Mesendoderm (in vitro differentiated cells): ENCODE measurements around the gene C1QTNF8. TPM values are rescaled to one million over a fixed set of nuclear protein-coding genes. Genes with fewer than 3 reads are reported as not detected.

Experiments
- DNase-seq: peaks from one replicate; pipeline ENCODE4 v3.0.0; 2013
- H2AK5ac ChIP-seq: 2 replicates; pipeline ENCODE4 v1.6.1; 2013; ENCODE audit warnings: low read length, inconsistent platforms
- H2BK120ac ChIP-seq: 2 replicates; pipeline ENCODE4 v1.6.1; 2013; ENCODE audit warnings: low read depth, mild to moderate bottlenecking, low read length, moderate library complexity, mixed read lengths
- H2BK15ac ChIP-seq: replicated peaks from 2 replicates; pipeline ENCODE4 v1.6.1; 2013; ENCODE audit warnings: low read depth, mild to moderate bottlenecking, moderate library complexity
- H2BK5ac ChIP-seq: 2 replicates; pipeline ENCODE4 v1.6.1; 2013; ENCODE audit warnings: low read length, inconsistent platforms
- H3K18ac ChIP-seq: 2 replicates; pipeline ENCODE4 v1.6.1; 2013; ENCODE audit warnings: mild to moderate bottlenecking, low read length, mixed read lengths
- H3K23ac ChIP-seq: one replicate; pipeline ENCODE4 v1.6.1; 2013; ENCODE audit warnings: low read length
- H3K27ac ChIP-seq: 2 replicates; pipeline ENCODE4 v1.5.1; 2013; ENCODE audit warnings: low read depth, mild to moderate bottlenecking, inconsistent platforms, low read length, moderate library complexity
- H3K27me3 ChIP-seq: 2 replicates; pipeline ENCODE4 v1.6.1; 2013; ENCODE audit warnings: low read length, control low read depth, mild to moderate bottlenecking, inconsistent platforms; ENCODE audit not compliant: insufficient read depth, poor library complexity
- H3K36me3 ChIP-seq: 2 replicates; pipeline ENCODE4 v1.6.1; 2013; ENCODE audit warnings: low read length, inconsistent platforms; ENCODE audit not compliant: control insufficient read depth, insufficient read depth
- H3K4ac ChIP-seq: one replicate; pipeline ENCODE4 v1.6.1; 2013; ENCODE audit warnings: low read depth, mild to moderate bottlenecking, low read length, moderate library complexity
- H3K4me1 ChIP-seq: 2 replicates; pipeline ENCODE4 v1.6.1; 2013; ENCODE audit warnings: low read depth, low read length, inconsistent platforms; ENCODE audit not compliant: control insufficient read depth
- H3K4me2 ChIP-seq: 2 replicates; pipeline ENCODE4 v1.6.1; 2013; ENCODE audit warnings: low read length
- H3K4me3 ChIP-seq: 2 replicates; pipeline ENCODE4 v1.5.1; 2013; ENCODE audit warnings: mild to moderate bottlenecking, low read length
- H3K56ac ChIP-seq: one replicate; pipeline ENCODE4 v1.6.1; 2013; ENCODE audit warnings: low read length
- H3K79me1 ChIP-seq: 2 replicates; pipeline ENCODE4 v1.6.1; 2013; ENCODE audit warnings: low read length, inconsistent platforms
- H3K79me2 ChIP-seq: 2 replicates; pipeline ENCODE4 v1.6.1; 2013; ENCODE audit warnings: mild to moderate bottlenecking, low read length; ENCODE audit not compliant: control insufficient read depth, insufficient read depth
- H3K9ac ChIP-seq: 2 replicates; pipeline ENCODE4 v1.6.1; 2013; ENCODE audit warnings: low read length, inconsistent platforms
- H4K5ac ChIP-seq: one replicate; pipeline ENCODE4 v1.6.1; 2013; ENCODE audit warnings: low read length
- H4K8ac ChIP-seq: one replicate; pipeline ENCODE4 v1.6.1; 2013; ENCODE audit warnings: low read depth, mild to moderate bottlenecking, control low read depth, low read length, moderate library complexity
- WGBS: extraction: QIAGEN DNeasy Blood & Tissue Kit; methylation state at CpG from one replicate; pipeline ENCODE4 v1.1.7; 2013; ENCODE audit warnings: low lambda C conversion rate, missing lambda C conversion rate; ENCODE audit not compliant: insufficient coverage; ENCODE audit errors: extremely low coverage; 5-methylcytosine and 5-hydroxymethylcytosine counted together
- polyA plus RNA-seq, 2 experiments: library from polyadenylated mRNA; stranded (reverse); fragments of 200-250 nt; gene quantifications; one replicate each; pipeline ENCODE4 v1.2.3, GENCODE V29; 2013

Gene C1QTNF8, protein sequence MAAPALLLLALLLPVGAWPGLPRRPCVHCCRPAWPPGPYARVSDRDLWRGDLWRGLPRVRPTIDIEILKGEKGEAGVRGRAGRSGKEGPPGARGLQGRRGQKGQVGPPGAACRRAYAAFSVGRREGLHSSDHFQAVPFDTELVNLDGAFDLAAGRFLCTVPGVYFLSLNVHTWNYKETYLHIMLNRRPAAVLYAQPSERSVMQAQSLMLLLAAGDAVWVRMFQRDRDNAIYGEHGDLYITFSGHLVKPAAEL
- not detected for polyA plus RNA-seq (2013, experiment 1 of 2)
- polyA plus RNA-seq (2013, experiment 2 of 2), result not detected

DNA sequence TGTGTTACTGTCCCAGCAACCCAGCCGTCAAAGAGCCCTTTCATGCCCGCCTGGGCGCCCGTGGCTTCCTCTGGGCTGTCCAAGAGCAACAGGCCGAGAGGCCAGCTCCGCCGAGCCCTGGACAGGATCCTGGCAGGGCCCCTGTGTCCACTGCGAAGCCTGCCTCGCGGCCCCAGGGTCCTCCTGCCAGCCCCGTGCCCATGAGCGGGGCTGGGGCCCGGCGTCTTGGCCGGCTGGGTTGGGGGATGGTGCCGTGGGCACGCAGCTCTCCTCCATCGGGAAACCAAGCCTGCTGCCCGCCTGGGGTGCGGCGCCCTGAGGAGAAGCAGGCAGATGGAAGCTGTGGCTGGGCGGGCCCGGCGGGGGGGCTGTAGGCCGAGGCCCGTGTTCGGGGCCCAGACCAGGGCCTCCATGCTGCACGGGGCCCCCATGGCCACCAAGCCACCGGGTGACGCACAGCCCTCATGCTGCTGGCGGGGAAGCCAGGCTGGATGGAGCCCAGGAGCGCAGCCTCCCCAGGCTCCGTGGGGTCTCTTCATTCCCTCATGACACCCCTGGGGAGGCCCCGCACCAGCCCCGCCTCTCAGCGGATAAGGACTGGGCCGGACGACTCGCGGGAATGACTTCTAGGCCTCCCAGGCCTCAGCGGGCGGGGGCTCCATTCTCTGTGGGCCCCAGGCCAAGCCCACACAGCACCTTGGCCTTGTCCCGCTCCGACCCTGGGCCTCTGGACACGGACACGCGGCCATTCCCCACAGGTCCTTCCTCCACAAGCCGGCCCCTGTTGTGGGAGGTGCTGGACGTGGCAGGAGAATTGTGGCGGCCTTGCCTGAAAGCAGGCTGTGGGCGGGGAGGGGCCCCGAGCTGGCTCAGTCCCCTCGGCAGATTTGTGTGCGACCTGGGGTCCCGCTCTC lies at the start of gene C1QTNF8:
TSS of gene C1QTNF8 (minus strand) at position 76 of the 914 bp plus-strand sequence. CDS start 1,322 bp downstream, outside the sequence.
- Histone ChIP-seq H3K4me2 (no peak within 1 kb of the TSS), H3K4ac (no peak within 1 kb of the TSS), H2BK15ac (no peak within 1 kb of the TSS), H3K23ac (no peak within 1 kb of the TSS), H3K4me3 (no peak within 1 kb of the TSS), H3K27me3 (no peaks in the 10 kb centered on the region), H3K79me2 (no peaks in the 10 kb centered on the region), H3K27ac (no peak within 1 kb of the TSS), H4K5ac (no peak within 1 kb of the TSS), H3K18ac (no peak within 1 kb of the TSS), H4K8ac (no peak within 1 kb of the TSS), H3K9ac (no peak within 1 kb of the TSS), H3K56ac (no peak within 1 kb of the TSS), H3K79me1 (no peaks in the 10 kb centered on the region), H2BK5ac (no peak within 1 kb of the TSS), H3K36me3 (no peaks in the 10 kb centered on the region), H2AK5ac (no peak within 1 kb of the TSS), H2BK120ac (no peak within 1 kb of the TSS), H3K4me1 (no peaks in the 10 kb centered on the region)
- no peak for DNase-seq
- no CpG with 5 or more reads among the region's 55 CpGs for WGBS

DNA sequence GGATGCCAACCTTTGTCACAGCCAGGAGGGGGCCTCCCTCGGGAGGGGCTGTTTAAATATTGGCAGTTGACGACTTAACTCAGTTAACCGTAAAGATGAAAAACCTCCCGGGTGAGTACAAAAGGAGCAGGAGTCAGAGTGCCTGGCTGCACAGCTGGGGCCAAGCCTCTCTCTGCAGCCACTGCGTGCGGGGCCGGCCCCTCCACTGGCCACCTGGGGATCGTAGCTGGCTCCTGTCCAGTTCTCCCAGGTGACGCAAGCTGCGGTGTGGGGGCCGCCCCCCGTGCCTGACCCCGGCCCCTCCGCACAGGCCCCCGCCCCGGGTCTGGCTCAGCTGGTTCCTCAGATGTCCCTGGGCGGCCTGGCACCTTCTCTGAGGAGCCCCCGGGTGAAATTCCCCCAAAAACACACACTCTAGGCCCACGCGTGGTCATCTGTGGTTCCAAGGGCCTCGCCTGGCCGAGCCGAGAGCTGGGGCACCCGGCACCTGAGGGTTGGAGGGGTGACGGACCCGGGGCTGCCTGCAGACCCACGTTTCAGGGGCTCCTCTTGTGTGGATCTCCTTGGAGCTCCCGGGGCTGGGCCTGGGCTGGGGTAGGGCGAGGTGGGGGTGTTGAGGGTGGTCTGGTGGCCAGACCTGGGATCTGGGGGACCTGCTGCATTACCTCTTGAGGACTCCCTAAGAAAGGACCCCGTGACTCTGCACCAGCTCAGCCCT lies 49.5 kb upstream of the C1QTNF8 start:
- Histone ChIP-seq H4K8ac (no peak overlapping the region), H3K56ac (no peak overlapping the region), H3K4me2 (no peak overlapping the region), H4K5ac (no peak overlapping the region), H2BK15ac (no peak overlapping the region), H3K27me3 (no peaks in the 10 kb centered on the region), H3K4me3 (no peak overlapping the region), H3K27ac (no peak overlapping the region), H2BK120ac (no peak overlapping the region), H3K4ac (no peak overlapping the region), H3K79me2 (no peaks in the 10 kb centered on the region), H2AK5ac (no peak overlapping the region), H3K4me1 (no peaks in the 10 kb centered on the region), H3K79me1 (no peaks in the 10 kb centered on the region), H3K36me3 (no peaks in the 10 kb centered on the region), H3K9ac (no peak overlapping the region), H3K23ac (no peak overlapping the region), H2BK5ac (no peak overlapping the region), H3K18ac (no peak overlapping the region)
- no CpG with 5 or more reads among the region's 30 CpGs for WGBS
- no peak for DNase-seq

DNA sequence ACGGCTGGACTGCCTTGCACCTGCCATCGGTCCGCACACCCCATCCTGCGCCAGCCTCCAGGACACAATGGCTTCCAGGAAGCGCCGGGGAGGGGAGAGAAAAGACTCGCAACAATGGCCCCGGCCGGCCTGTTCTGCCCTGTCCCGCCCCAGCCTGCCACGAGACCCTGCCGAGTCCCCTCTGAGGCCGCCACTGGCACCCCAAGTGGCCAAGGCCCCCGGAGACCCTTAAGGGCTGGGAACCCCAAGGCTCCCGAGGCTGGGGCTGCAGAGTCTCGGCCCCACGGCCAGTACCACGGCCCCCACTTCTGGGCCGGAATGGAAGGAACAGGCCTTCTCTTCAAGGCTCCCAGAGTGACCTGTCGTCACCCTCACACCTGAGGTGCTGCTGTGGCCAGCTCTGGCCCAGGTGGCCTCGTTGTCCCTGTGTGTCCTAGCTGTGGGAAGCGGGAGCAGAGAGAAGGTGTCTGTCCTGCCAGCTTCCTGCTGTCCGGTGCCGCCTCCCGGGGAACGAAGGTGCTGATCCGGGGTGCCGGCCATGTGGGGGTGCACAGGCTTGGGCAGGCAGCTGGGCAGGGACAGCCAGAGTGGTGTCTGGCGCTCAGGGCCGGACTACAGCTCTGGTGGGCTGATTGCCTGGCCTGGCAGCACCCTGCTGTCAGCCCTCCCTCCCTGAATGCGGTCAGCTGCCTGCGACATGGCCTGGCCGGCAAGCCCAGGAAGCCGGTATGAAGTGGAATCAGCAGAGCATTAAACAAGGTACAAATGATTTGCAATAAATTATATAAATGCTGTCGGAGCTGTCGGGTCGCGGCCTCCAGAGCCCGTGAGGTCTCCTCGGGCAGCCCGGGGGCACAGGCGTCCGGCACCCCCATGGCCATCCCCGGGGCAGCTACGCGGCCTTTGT lies 48.7 kb upstream of the C1QTNF8 start:
- no peak for DNase-seq

DNA sequence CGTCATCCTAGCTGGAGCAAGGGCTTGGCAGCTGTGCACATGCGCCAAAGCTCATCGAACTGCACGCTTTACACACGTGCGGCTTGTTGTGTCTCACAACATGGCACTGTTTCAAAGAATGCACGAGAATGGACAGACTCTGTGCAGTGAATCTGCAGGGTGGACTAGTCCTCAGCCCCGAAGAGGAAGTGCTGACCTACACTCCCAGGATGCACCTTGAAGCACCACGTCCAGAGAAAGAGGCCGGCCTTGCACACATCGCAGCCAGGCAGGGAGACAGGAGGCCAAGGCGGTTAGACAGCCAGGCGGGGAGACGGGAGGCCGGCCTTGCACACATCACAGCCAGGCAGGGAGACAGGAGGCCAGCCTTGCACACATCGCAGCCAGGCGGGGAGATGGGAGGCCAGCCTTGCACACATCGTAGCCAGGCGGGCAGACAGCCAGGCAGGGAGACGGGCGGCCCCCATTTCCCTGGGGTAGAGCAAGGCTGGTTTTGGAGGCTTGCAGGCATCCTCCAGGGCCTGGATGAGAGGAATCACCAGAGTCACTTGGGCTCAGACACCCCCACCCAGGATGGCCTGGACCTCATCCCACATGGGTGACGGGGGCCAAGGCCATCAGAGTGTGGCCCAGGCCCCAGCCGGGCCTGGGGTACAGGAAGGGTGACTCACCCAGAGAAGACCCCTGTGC lies 47.9 kb upstream of the C1QTNF8 start:
- Histone ChIP-seq H4K8ac (no peak overlapping the region), H3K23ac (no peak overlapping the region), H3K27me3 (no peaks in the 10 kb centered on the region), H2BK15ac (no peak overlapping the region), H4K5ac (no peak overlapping the region), H3K4me2 (no peak overlapping the region), H3K4me3 (no peak overlapping the region), H3K27ac (no peak overlapping the region), H3K79me2 (no peaks in the 10 kb centered on the region), H2AK5ac (no peak overlapping the region), H3K9ac (no peak overlapping the region), H3K56ac (no peak overlapping the region), H3K4ac (no peak overlapping the region), H3K79me1 (no peaks in the 10 kb centered on the region), H3K36me3 (no peaks in the 10 kb centered on the region), H3K4me1 (no peaks in the 10 kb centered on the region), H2BK5ac (no peak overlapping the region), H2BK120ac (no peak overlapping the region), H3K18ac (no peak overlapping the region)
- no CpG with 5 or more reads among the region's 23 CpGs for WGBS
- DNase-seq, result no peak

More for the DNA sequence above, 48.7 kb upstream of the C1QTNF8 start:
- Histone ChIP-seq H3K23ac (no peak overlapping the region), H2AK5ac (no peak overlapping the region), H3K36me3 (no peaks in the 10 kb centered on the region), H3K4me1 (no peaks in the 10 kb centered on the region), H3K9ac (no peak overlapping the region), H3K4me2 (no peak overlapping the region), H3K27ac (no peak overlapping the region), H2BK120ac (no peak overlapping the region), H3K79me2 (no peaks in the 10 kb centered on the region), H3K56ac (no peak overlapping the region), H3K18ac (no peak overlapping the region), H2BK15ac (no peak overlapping the region), H3K4ac (no peak overlapping the region), H3K4me3 (no peak overlapping the region), H2BK5ac (no peak overlapping the region), H4K5ac (no peak overlapping the region), H3K79me1 (no peaks in the 10 kb centered on the region), H4K8ac (no peak overlapping the region), H3K27me3 (no peaks in the 10 kb centered on the region)
- WGBS, result no CpG with 5 or more reads among the region's 46 CpGs

DNA sequence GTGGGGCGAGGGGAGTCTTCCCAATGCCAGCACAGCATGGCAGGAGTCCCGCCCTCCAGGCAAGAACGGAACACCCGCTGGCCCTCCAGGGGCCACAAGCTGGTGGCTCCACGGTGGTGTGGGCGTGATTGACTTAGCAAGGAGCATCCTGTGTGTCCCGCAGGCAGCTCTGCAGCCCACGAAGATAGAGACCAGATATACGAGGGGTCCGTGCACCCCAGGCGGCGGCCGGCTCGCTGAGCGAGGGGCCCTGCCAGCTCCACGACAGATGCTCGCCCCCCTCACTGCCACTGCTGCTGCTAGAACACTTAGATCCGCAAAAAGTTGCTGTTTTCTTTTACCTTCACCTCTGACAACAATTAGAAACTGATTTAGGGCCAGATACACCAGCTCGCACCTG lies 46.9 kb upstream of the C1QTNF8 start:
- Histone ChIP-seq H3K27me3 (no peaks in the 10 kb centered on the region), H4K5ac (no peak overlapping the region), H3K4me3 (no peak overlapping the region), H2AK5ac (no peak overlapping the region), H3K36me3 (no peaks in the 10 kb centered on the region), H3K23ac (no peak overlapping the region), H3K4me1 (no peaks in the 10 kb centered on the region), H3K4ac (no peak overlapping the region), H3K56ac (no peak overlapping the region), H3K18ac (no peak overlapping the region), H3K79me1 (no peaks in the 10 kb centered on the region), H4K8ac (no peak overlapping the region), H2BK120ac (no peak overlapping the region), H3K4me2 (no peak overlapping the region), H2BK5ac (no peak overlapping the region), H3K9ac (no peak overlapping the region), H3K27ac (no peak overlapping the region), H3K79me2 (no peaks in the 10 kb centered on the region), H2BK15ac (no peak overlapping the region)
- no peak for DNase-seq
- no CpG with 5 or more reads among the region's 19 CpGs for WGBS
